MCF 10A (cell line): ENCODE results near the gene ANXA8. TPM values are rescaled to one million over a fixed set of nuclear protein-coding genes. Genes with fewer than 3 reads are reported as not detected.
"Not testable (repeated sequence)": the region's sequence is repeated elsewhere in the genome, so short reads cannot be mapped to it uniquely, and the experiment has no call there.

ENCODE experiments used
- BruUV-seq: library from RNA; stranded (reverse); fragments of 400-500 nt; replicated peaks from 2 replicates; lab custom pipeline; 2021; lab: Mats Ljungman, UMichigan
- CTCF ChIA-PET: fragments of 300-600 bp; sonication (Branson Sonifier 250); formaldehyde crosslinking; extraction: SDS; loops from one replicate; lab custom pipeline; 2021; ENCODE audit warnings: antibody characterized with exemption, inconsistent platforms; lab: Yijun Ruan, JAX
- POLR2A ChIA-PET: fragments of 300-600, 350-650 bp; sonication (Branson Sonifier 250); formaldehyde crosslinking; extraction: SDS; loops from one replicate; lab custom pipeline; 2020; ENCODE audit warnings: antibody characterized with exemption, inconsistent platforms; lab: Yijun Ruan, JAX
- DNase-seq: peaks from one replicate; pipeline ENCODE4 v3.0.0-alpha.2; 2018; ENCODE audit not compliant: unreplicated experiment
- H3K27ac Mint-ChIP-seq: one replicate; pipeline ENCODE4 v1.8.0; 2022; ENCODE audit warnings: mild to moderate bottlenecking, low read depth, mixed read lengths; ENCODE audit not compliant: unreplicated experiment
- H3K27me3 Mint-ChIP-seq: one replicate; pipeline ENCODE4 v1.8.0; 2022; ENCODE audit warnings: mixed read lengths; ENCODE audit not compliant: insufficient read depth, unreplicated experiment
- H3K36me3 Mint-ChIP-seq: one replicate; pipeline ENCODE4 v1.8.0; 2022; ENCODE audit warnings: mild to moderate bottlenecking, moderate library complexity, mixed read lengths; ENCODE audit not compliant: insufficient read depth, unreplicated experiment
- H3K4me1 Mint-ChIP-seq: one replicate; pipeline ENCODE4 v1.8.0; 2022; ENCODE audit warnings: mixed read lengths; ENCODE audit not compliant: insufficient read depth, unreplicated experiment
- H3K4me3 Mint-ChIP-seq: one replicate; pipeline ENCODE4 v1.8.0; 2022; ENCODE audit warnings: mild to moderate bottlenecking, moderate library complexity, mixed read lengths; ENCODE audit not compliant: unreplicated experiment
- H3K9me3 Mint-ChIP-seq: one replicate; pipeline ENCODE4 v1.8.0; 2022; ENCODE audit warnings: mixed read lengths; ENCODE audit not compliant: unreplicated experiment
- intact Hi-C: fragments of 100-400 bp; cut with micrococcal nuclease; formaldehyde crosslinking; loops from 2 replicates; pipeline ENCODE4 v1.14.1; 2022
- total RNA-seq: library from RNA; stranded (reverse); gene quantifications from 2 replicates; pipeline ENCODE4 v1.2.3, GENCODE V29; 2022

Gene ANXA8
- total RNA-seq, 1 experiment from 2014 or later: 103 TPM

- DNase-seq: peak; percentile 39
- TSS peak; percentile 81 for BruUV-seq
Measured at GRCh38 chr10:47481768-47482181, 2.1 kb downstream of the ANXA8 start.

GRCh38 chr10:47481182-47481766 lies 2.6 kb downstream of the ANXA8 start:
- H3K9me3 Mint-ChIP-seq, H3K4me1 Mint-ChIP-seq, H3K36me3 Mint-ChIP-seq, CTCF ChIA-PET, H3K27me3 Mint-ChIP-seq, H3K4me3 Mint-ChIP-seq, POLR2A ChIA-PET, H3K27ac Mint-ChIP-seq, intact Hi-C loops, BruUV-seq: not testable (repeated sequence)
- peak; percentile 70 for DNase-seq

More at GRCh38 chr10:47481768-47482181, 2.1 kb downstream of the ANXA8 start:
- POLR2A ChIA-PET, H3K27ac Mint-ChIP-seq, CTCF ChIA-PET, H3K4me1 Mint-ChIP-seq, H3K36me3 Mint-ChIP-seq, H3K9me3 Mint-ChIP-seq, H3K27me3 Mint-ChIP-seq, intact Hi-C loops: not testable (repeated sequence)
- H3K4me3 Mint-ChIP-seq: peak overlapping the region; percentile 53

- H3K27me3 Mint-ChIP-seq, POLR2A ChIA-PET, H3K36me3 Mint-ChIP-seq, H3K9me3 Mint-ChIP-seq, H3K4me1 Mint-ChIP-seq, H3K4me3 Mint-ChIP-seq, CTCF ChIA-PET, BruUV-seq, H3K27ac Mint-ChIP-seq, DNase-seq, intact Hi-C loops: not testable (repeated sequence)
Measured at GRCh38 chr10:47480133-47480532, 3.8 kb downstream of the ANXA8 start.

- not testable (repeated sequence) for H3K27me3 Mint-ChIP-seq
Measured at GRCh38 chr10:47478114-47478513, 5.8 kb downstream of the ANXA8 start.

DNA sequence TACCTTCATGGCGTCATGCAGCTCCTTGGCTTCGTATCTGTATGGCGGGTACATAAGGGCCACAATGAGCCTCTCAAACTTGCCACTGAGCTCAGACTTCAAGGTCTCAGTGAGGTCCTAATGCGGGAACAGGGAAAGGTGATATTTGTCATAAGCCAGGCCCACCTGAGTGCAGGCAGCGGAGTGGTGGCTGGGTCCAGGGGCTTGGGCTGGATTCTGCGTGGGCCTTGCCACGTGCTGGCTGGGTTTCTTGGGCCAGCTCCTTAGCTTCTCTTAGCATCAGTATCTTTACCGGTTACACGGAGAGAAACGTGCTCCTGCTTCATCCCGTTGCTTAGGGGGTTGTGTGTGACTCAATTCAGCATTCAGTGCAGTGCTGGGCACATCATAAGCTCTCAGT lies 6.8 kb downstream of the ANXA8 start:
- CTCF ChIA-PET, DNase-seq, POLR2A ChIA-PET, H3K27ac Mint-ChIP-seq, intact Hi-C loops, H3K4me1 Mint-ChIP-seq, BruUV-seq, H3K27me3 Mint-ChIP-seq, H3K9me3 Mint-ChIP-seq, H3K4me3 Mint-ChIP-seq: not testable (repeated sequence)
- peaks cover 11% of the 10 kb centered on the region for H3K36me3 Mint-ChIP-seq

More at GRCh38 chr10:47478114-47478513, 5.8 kb downstream of the ANXA8 start:
- peaks cover 11% of the 10 kb centered on the region for H3K36me3 Mint-ChIP-seq
- H3K4me3 Mint-ChIP-seq, BruUV-seq, DNase-seq, intact Hi-C loops, POLR2A ChIA-PET, H3K9me3 Mint-ChIP-seq, H3K27ac Mint-ChIP-seq, H3K4me1 Mint-ChIP-seq, CTCF ChIA-PET: not testable (repeated sequence)

DNA sequence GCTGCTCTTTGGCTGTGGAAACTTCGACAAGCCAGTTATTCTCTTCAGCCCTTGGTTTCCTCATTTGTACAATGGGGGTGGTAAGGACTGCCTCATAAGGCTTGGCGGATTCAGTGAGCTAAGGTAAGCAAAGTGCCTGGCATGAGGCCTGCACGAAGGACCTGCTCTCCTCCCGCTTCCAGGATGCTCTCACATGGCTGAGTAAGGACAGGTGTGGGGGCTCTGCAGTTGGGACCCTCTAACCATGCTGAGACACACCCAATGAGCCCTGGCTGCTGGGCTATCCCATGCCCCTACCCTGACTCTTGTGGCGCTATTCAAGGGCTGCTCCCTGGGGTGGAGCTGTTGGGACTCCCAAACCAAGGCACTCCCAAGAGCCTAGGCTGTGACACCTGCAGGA lies 8.8 kb downstream of the ANXA8 start:
- H3K27me3 Mint-ChIP-seq, H3K9me3 Mint-ChIP-seq, BruUV-seq, H3K4me3 Mint-ChIP-seq, CTCF ChIA-PET, intact Hi-C loops, DNase-seq, H3K27ac Mint-ChIP-seq, POLR2A ChIA-PET, H3K4me1 Mint-ChIP-seq: not testable (repeated sequence)
- peaks cover 13% of the 10 kb centered on the region for H3K36me3 Mint-ChIP-seq

GRCh38 chr10:47473516-47473915 lies 10.4 kb downstream of the ANXA8 start:
- H3K9me3 Mint-ChIP-seq, H3K27ac Mint-ChIP-seq, intact Hi-C loops, H3K27me3 Mint-ChIP-seq, CTCF ChIA-PET, BruUV-seq, H3K4me1 Mint-ChIP-seq, H3K4me3 Mint-ChIP-seq, DNase-seq, POLR2A ChIA-PET: not testable (repeated sequence)
- H3K36me3 Mint-ChIP-seq: peaks cover 18% of the 10 kb centered on the region

GRCh38 chr10:47472647-47473046 lies 11.3 kb downstream of the ANXA8 start:
- POLR2A ChIA-PET, DNase-seq, H3K27ac Mint-ChIP-seq, H3K4me3 Mint-ChIP-seq, H3K27me3 Mint-ChIP-seq, CTCF ChIA-PET, intact Hi-C loops, H3K9me3 Mint-ChIP-seq, BruUV-seq, H3K4me1 Mint-ChIP-seq: not testable (repeated sequence)
- peaks cover 18% of the 10 kb centered on the region for H3K36me3 Mint-ChIP-seq

GRCh38 chr10:47472072-47472471 lies 11.8 kb downstream of the ANXA8 start:
- DNase-seq, H3K27ac Mint-ChIP-seq, CTCF ChIA-PET, intact Hi-C loops, H3K4me3 Mint-ChIP-seq, H3K9me3 Mint-ChIP-seq, H3K27me3 Mint-ChIP-seq, H3K4me1 Mint-ChIP-seq, POLR2A ChIA-PET, BruUV-seq: not testable (repeated sequence)
- peaks cover 18% of the 10 kb centered on the region for H3K36me3 Mint-ChIP-seq
